ENCODE results near the gene HTR6.

HTR6 gene

GRCh38 chr1:19639999-19640362 is 24.7 kb upstream of the HTR6 start:
- DNase-seq, result no peak

GRCh38 chr1:19640363-19641316 is 24.0 kb upstream of the HTR6 start:
- DNase-seq, result no peak

GRCh38 chr1:19643121-19643520 is 21.6 kb upstream of the HTR6 start:
- no peak for DNase-seq

- DNase-seq, result peak in 4 of 14 donors; percentile 9 to 65 (median 17)
Measured at GRCh38 chr1:19643602-19644394, 20.9 kb upstream of the HTR6 start, which contains the start of gene NBL1. TSS of gene NBL1 (plus strand) at chr1:19644311. CDS start at chr1:19655031, 10,720 bp downstream.

- DNase-seq, result no peak
Measured at GRCh38 chr1:19644395-19644680, 20.3 kb upstream of the HTR6 start.

- DNase-seq, result peak in 4 of 14 donors; percentile 13 to 53 (median 18)
Measured at GRCh38 chr1:19644681-19645410, 19.8 kb upstream of the HTR6 start.

GRCh38 chr1:19645411-19646251 is 19.0 kb upstream of the HTR6 start:
- DNase-seq, result no peak

- no peak for DNase-seq
Measured at GRCh38 chr1:19646377-19647319, 18.0 kb upstream of the HTR6 start.

- DNase-seq, result no peak
Measured at GRCh38 chr1:19647643-19648042, 17.0 kb upstream of the HTR6 start.

GRCh38 chr1:19648239-19648638 is 16.4 kb upstream of the HTR6 start:
- DNase-seq, result no peak

- no peak for DNase-seq
Measured at GRCh38 chr1:19648689-19649088, 16.0 kb upstream of the HTR6 start.

- peak in 1 of 14 donors; percentile 27 for DNase-seq
Measured at GRCh38 chr1:19650416-19651140, 14.1 kb upstream of the HTR6 start.

GRCh38 chr1:19651141-19651737 is 13.4 kb upstream of the HTR6 start:
- DNase-seq, result peak in 12 of 14 donors; percentile 10 to 58 (median 32)

GRCh38 chr1:19654386-19654785 is 10.3 kb upstream of the HTR6 start:
- DNase-seq, result no peak

- no peak for DNase-seq
Measured at GRCh38 chr1:19654886-19655717, 9.6 kb upstream of the HTR6 start.

GRCh38 chr1:19655718-19656080 is 9.0 kb upstream of the HTR6 start:
- no peak for DNase-seq

GRCh38 chr1:19656134-19656779 is 8.4 kb upstream of the HTR6 start:
- no peak for DNase-seq
